SK-N-SH (cell line): ENCODE measurements around the gene USP25. TPM values are rescaled to one million over a fixed set of nuclear protein-coding genes. Genes with fewer than 3 reads are reported as not detected.

Experiments used
- CTCF ChIA-PET: fragments of 300-600, 350-600 bp; formaldehyde crosslinking; extraction: SDS; loops from one replicate; lab custom pipeline; 2021; lab: Yijun Ruan, JAX
- POLR2A ChIA-PET: fragments of 350-600 bp; sonication (Branson Sonifier 250); formaldehyde crosslinking; extraction: SDS; loops from one replicate; lab custom pipeline; 2020; ENCODE audit warnings: antibody characterized with exemption, inconsistent platforms; lab: Yijun Ruan, JAX
- DNase-seq: peaks from one replicate; pipeline ENCODE4 v3.0.0; 2012
- H2AFZ ChIP-seq: fragments of 200-600 bp; sonication (generic); 2 replicates; pipeline ENCODE4 v1.8.1; 2016; ENCODE audit warnings: antibody characterized with exemption, mild to moderate bottlenecking, low read depth
- H3F3A ChIP-seq: fragments of 200-600 bp; sonication (generic); replicated peaks from 2 replicates; pipeline ENCODE3; 2016; ENCODE audit warnings: antibody characterized with exemption, mild to moderate bottlenecking; ENCODE audit not compliant: insufficient read depth
- H3K27ac ChIP-seq, 2 experiments: fragments of 200-500 bp in 1 of 2; fragments of 200-600 bp in 1 of 2; sonication (Bioruptor generic) in 1 of 2; sonication (generic), shearing (Covaris generic) in 1 of 2; 2 replicates each; pipeline versions ENCODE4 v1.5.1 to v1.6.1; 2014 to 2016; ENCODE audit warnings: low read depth in 2 of 2, inconsistent platforms in 1 of 2, low read length in 1 of 2, mild to moderate bottlenecking in 1 of 2, mixed read lengths in 1 of 2
- H3K27me3 ChIP-seq: fragments of 200-600 bp; sonication (generic), shearing (Covaris generic); 2 replicates; pipeline ENCODE4 v1.6.1; 2016; ENCODE audit warnings: mixed run types; ENCODE audit not compliant: insufficient read depth
- H3K36me3 ChIP-seq, 2 experiments: fragments of 200-500 bp in 1 of 2; fragments of 200-600 bp in 1 of 2; sonication (Bioruptor generic) in 1 of 2; sonication (generic) in 1 of 2; replicated peaks in 1 of 2; 2 replicates each; pipeline versions ENCODE3 to v1.5.1; 2014 to 2016; ENCODE audit warnings: low read length in 1 of 2, mild to moderate bottlenecking in 1 of 2; ENCODE audit not compliant: insufficient read depth in 2 of 2, control insufficient read depth in 1 of 2
- H3K4me1 ChIP-seq, 2 experiments: fragments of 200-500 bp in 1 of 2; fragments of 200-600 bp in 1 of 2; sonication (Bioruptor generic) in 1 of 2; sonication (generic), shearing (Covaris generic) in 1 of 2; 2 replicates each; pipeline versions ENCODE4 v1.5.1 to v1.6.1; 2014 to 2016; ENCODE audit warnings: low read depth in 1 of 2, low read length in 1 of 2, mixed run types in 1 of 2; ENCODE audit not compliant: insufficient read depth in 2 of 2, control insufficient read depth in 1 of 2
- H3K4me2 ChIP-seq: fragments of 200-600 bp; sonication (generic), shearing (Covaris generic); 2 replicates; pipeline ENCODE4 v1.6.1; 2017; ENCODE audit warnings: mixed run types
- H3K4me3 ChIP-seq, 2 experiments: fragments of 200-500 bp in 1 of 2; fragments of 200-600 bp in 1 of 2; sonication (Bioruptor generic) in 1 of 2; sonication (generic), shearing (Covaris generic) in 1 of 2; 2 replicates each; pipeline versions ENCODE4 v1.5.1 to v1.8.1; 2014 to 2016; ENCODE audit warnings: low read depth in 2 of 2, inconsistent platforms in 1 of 2, low read length in 1 of 2, mild to moderate bottlenecking in 1 of 2, mixed read lengths in 1 of 2, moderate library complexity in 1 of 2
- H3K79me2 ChIP-seq: fragments of 200-600 bp; sonication (generic); 2 replicates; pipeline ENCODE4 v1.8.1; 2017; ENCODE audit warnings: mild to moderate bottlenecking; ENCODE audit not compliant: insufficient read depth
- H3K9ac ChIP-seq: fragments of 200-600 bp; sonication (generic); 2 replicates; pipeline ENCODE4 v1.6.1; 2017; ENCODE audit warnings: mixed run types
- H3K9me2 ChIP-seq: fragments of 200-600 bp; sonication (generic); 2 replicates; pipeline ENCODE4 v1.6.1; 2017; ENCODE audit warnings: mixed run types
- H3K9me3 ChIP-seq: fragments of 200-600 bp; sonication (generic); 2 replicates; pipeline ENCODE4 v1.6.1; 2017; ENCODE audit warnings: mixed run types, mild to moderate bottlenecking, moderate library complexity
- H4K20me1 ChIP-seq: fragments of 200-600 bp; sonication (generic); 2 replicates; pipeline ENCODE4 v1.6.1; 2017; ENCODE audit warnings: mild to moderate bottlenecking, mixed run types; ENCODE audit not compliant: insufficient read depth
- CTCF ChIP-seq: fragments of 200-600 bp; sonication (generic); IDR thresholded peaks from 2 replicates; pipeline ENCODE4 v1.6.1; 2017; ENCODE audit warnings: antibody characterized with exemption, mild to moderate bottlenecking, moderate library complexity
- EP300 ChIP-seq, 2 experiments: IDR thresholded peaks; 2 replicates each; pipeline versions ENCODE4 v1.4.0 to v1.6.1; 2012; ENCODE audit warnings: borderline replicate concordance in 1 of 2, low read depth in 1 of 2, low read length in 1 of 2
- EZH2phosphoT487 ChIP-seq: fragments of 200-600 bp; sonication (generic); IDR thresholded peaks from 2 replicates; pipeline ENCODE4 v1.6.1; 2017; ENCODE audit warnings: low read depth, mixed run types, mild to moderate bottlenecking, antibody characterized with exemption, moderate library complexity, borderline replicate concordance
- FOXJ3 ChIP-seq: sonication (generic); formaldehyde crosslinking; IDR thresholded peaks from 2 replicates; pipeline ENCODE4 v1.5.1; 2020; ENCODE audit warnings: mild to moderate bottlenecking, missing genetic modification reagents
- GABPA ChIP-seq: IDR thresholded peaks from 2 replicates; pipeline ENCODE4 v1.4.0; 2012; ENCODE audit warnings: low read depth, mild to moderate bottlenecking
- GATA2 ChIP-seq: sonication (generic); formaldehyde crosslinking; IDR thresholded peaks from 2 replicates; pipeline ENCODE4 v1.5.0; 2020; ENCODE audit warnings: mild to moderate bottlenecking, missing genetic modification reagents
- JUND ChIP-seq: IDR thresholded peaks from 2 replicates; pipeline ENCODE4 v1.4.0; 2012
- MXI1 ChIP-seq: IDR thresholded peaks from 2 replicates; pipeline ENCODE4 v1.6.1; 2012; ENCODE audit warnings: mild to moderate bottlenecking, low read depth, low read length, improper control_type of control experiment
- NFIC ChIP-seq: IDR thresholded peaks from 2 replicates; pipeline ENCODE4 v1.4.0; 2012; ENCODE audit warnings: borderline replicate concordance
- NRF1 ChIP-seq: IDR thresholded peaks from 2 replicates; pipeline ENCODE4 v1.6.1; 2012; ENCODE audit warnings: low read depth, mild to moderate bottlenecking, low read length
- PBX3 ChIP-seq: IDR thresholded peaks from 2 replicates; pipeline ENCODE4; 2012
- RAD21 ChIP-seq: IDR thresholded peaks from 2 replicates; pipeline ENCODE4 v1.6.1; 2012; ENCODE audit warnings: mild to moderate bottlenecking, low read length
- RFX5 ChIP-seq: IDR thresholded peaks from 2 replicates; pipeline ENCODE4 v1.6.1; 2012; ENCODE audit warnings: mild to moderate bottlenecking, improper control_type of control experiment, low read length
- RXRA ChIP-seq: IDR thresholded peaks from 2 replicates; pipeline ENCODE4 v1.4.0; 2012; ENCODE audit warnings: low read depth, mild to moderate bottlenecking, borderline replicate concordance
- SIN3A ChIP-seq: IDR thresholded peaks from 2 replicates; pipeline ENCODE4 v1.6.1; 2012; ENCODE audit warnings: low read depth, mild to moderate bottlenecking, low read length, moderate library complexity, borderline replicate concordance
- TAF1 ChIP-seq: IDR thresholded peaks from 2 replicates; pipeline ENCODE4 v1.6.1; 2012; ENCODE audit warnings: low read depth, mild to moderate bottlenecking, low read length, moderate library complexity, borderline replicate concordance
- TCF12 ChIP-seq: IDR thresholded peaks from 2 replicates; pipeline ENCODE4 v1.4.0; 2012
- TEAD4 ChIP-seq: IDR thresholded peaks from 2 replicates; pipeline ENCODE4 v1.4.0; 2012; ENCODE audit warnings: mild to moderate bottlenecking, borderline replicate concordance; ENCODE audit not compliant: insufficient read depth
- USF2 ChIP-seq: fragments of 150-350 bp; IDR thresholded peaks from 2 replicates; pipeline ENCODE4 v1.6.1; 2017; ENCODE audit warnings: antibody characterized with exemption, low read length, low read depth, borderline replicate concordance
- WGBS: methylation state at CpG from one replicate; pipeline ENCODE4 v1.1.6; 2017; ENCODE audit warnings: low lambda C conversion rate; 5-methylcytosine and 5-hydroxymethylcytosine counted together
- polyA plus RNA-seq, 3 experiments: library from polyadenylated mRNA; depleted of rRNA; stranded (reverse); fragments of >200 nt; gene quantifications; 2 replicates each; pipeline ENCODE4 v1.2.3, GENCODE V29; 2012

USP25 gene
- polyA plus RNA-seq, 1 of the 3 experiments (the other 2 are of a cell fraction): 4.6 TPM

- H3K4me3 ChIP-seq: no peak overlapping the region
- ChIA-PET POLR2A (no interaction called here), CTCF (no interaction called here)
- no peaks in the 10 kb centered on the region for H3K9me2 ChIP-seq
- H3K36me3 ChIP-seq: no peaks in the 10 kb centered on the region
- TF ChIP-seq TAF1: no peak
- TF ChIP-seq NRF1: no peak
- no peak for TF ChIP-seq RAD21
- no peak for TF ChIP-seq MXI1
- no peak for TF ChIP-seq TEAD4
- no peak for TF ChIP-seq NFIC
- no peak for TF ChIP-seq JUND
- no peak for TF ChIP-seq TCF12
- no peak for TF ChIP-seq GATA2
- no peak for TF ChIP-seq EZH2phosphoT487
- TF ChIP-seq RFX5: no peak
- no peak for TF ChIP-seq PBX3
- no peak for TF ChIP-seq USF2
- no peak for TF ChIP-seq EP300 (IDR thresholded peaks at IDR 0.05; ENCODE audit: borderline replicate concordance in 1 of 2, low read depth in 1 of 2, low read length in 1 of 2)
- TF ChIP-seq CTCF: no peak
- no peak for TF ChIP-seq SIN3A
- TF ChIP-seq FOXJ3 (CRISPR knock-in tag): no peak
- no peak for TF ChIP-seq GABPA
- TF ChIP-seq RXRA: no peak
- H3K9me3 ChIP-seq: no peaks in the 10 kb centered on the region
- no peak overlapping the region for H2AFZ ChIP-seq
- DNase-seq: no peak
- H3K27ac ChIP-seq: no peak overlapping the region
- H3K9ac ChIP-seq: no peak overlapping the region
- WGBS: 74% methylated on average over 4 of the region's 4 CpGs
- H3K4me2 ChIP-seq: no peak overlapping the region
- no peaks in the 10 kb centered on the region for H3K27me3 ChIP-seq
- H4K20me1 ChIP-seq: no peaks in the 10 kb centered on the region
- H3F3A ChIP-seq: no peaks in the 10 kb centered on the region
- H3K79me2 ChIP-seq: no peaks in the 10 kb centered on the region
- no peaks in the 10 kb centered on the region for H3K4me1 ChIP-seq
Observed at GRCh38 chr21:15719976-15720375, 9.8 kb upstream of the USP25 start.
